HG03060 (cell line): ENCODE data around the gene FGF8.
"Not testable (repeated sequence)": the region's sequence is repeated elsewhere in the genome, so short reads cannot be mapped to it uniquely, and the experiment has no call there.

Experiments used
- ATAC-seq: cut with Tn5 transposase; IDR thresholded peaks from one replicate; pipeline ENCODE4 v1.9.1; 2021; ENCODE audit warnings: low read depth, moderate number of reproducible peaks; ENCODE audit not compliant: unreplicated experiment

FGF8 gene

GRCh38 chr10:101775273-101776160 is at the start of gene FGF8:
TSS of gene FGF8 (minus strand) at chr10:101776114. CDS start at chr10:101775900, 214 bp downstream.
- ATAC-seq, result no peak

GRCh38 chr10:101824736-101825135 is 48.8 kb upstream of the FGF8 start:
- no peak for ATAC-seq

GRCh38 chr10:101818872-101819633 is 43.1 kb upstream of the FGF8 start:
- ATAC-seq, result peak; percentile 4

GRCh38 chr10:101818119-101818871 is 42.4 kb upstream of the FGF8 start, which contains the start of gene OGA:
TSS of gene OGA (minus strand) at chr10:101818444. CDS start at chr10:101818022, 422 bp downstream.
- peak; percentile 84 for ATAC-seq

- ATAC-seq, result no peak
These were observed 41.6 kb upstream of the FGF8 start for GRCh38 chr10:101817337-101818118.

- ATAC-seq, result no peak
These were observed 41.0 kb upstream of the FGF8 start for GRCh38 chr10:101816913-101817336.

- ATAC-seq, result no peak
These were observed 40.5 kb upstream of the FGF8 start for GRCh38 chr10:101816376-101816775.

GRCh38 chr10:101814466-101815071 is 38.7 kb upstream of the FGF8 start:
- ATAC-seq, result no peak

- no peak for ATAC-seq
These were observed 36.7 kb upstream of the FGF8 start for GRCh38 chr10:101812606-101813005.

- ATAC-seq, result no peak
These were observed 31.2 kb upstream of the FGF8 start for GRCh38 chr10:101807158-101807557.

GRCh38 chr10:101803511-101803910 is 27.6 kb upstream of the FGF8 start:
- ATAC-seq, result no peak

GRCh38 chr10:101797403-101798059 is 21.6 kb upstream of the FGF8 start:
- no peak for ATAC-seq

GRCh38 chr10:101793526-101793925 is 17.6 kb upstream of the FGF8 start:
- no peak for ATAC-seq

GRCh38 chr10:101789686-101790085 is 13.8 kb upstream of the FGF8 start:
- ATAC-seq, result no peak

GRCh38 chr10:101789231-101789630 is 13.3 kb upstream of the FGF8 start:
- ATAC-seq, result not testable (repeated sequence)

- no peak for ATAC-seq
These were observed 9.9 kb upstream of the FGF8 start for GRCh38 chr10:101785801-101786200.

GRCh38 chr10:101784558-101784957 is 8.6 kb upstream of the FGF8 start:
- no peak for ATAC-seq

GRCh38 chr10:101783736-101784118 is 7.8 kb upstream of the FGF8 start:
- ATAC-seq, result no peak
